Measurements from ENCODE around the gene PAPLN.

Gene PAPLN

GRCh38 chr14:73264080-73264884 lies 27.0 kb downstream of the PAPLN start:
- H3K36me3 ChIP-seq (replicated peaks), result peaks cover 16% of the 10 kb centered on the region
- in situ Hi-C loops (cut with MboI; ENCODE audit: low sequenced_read_pairs), result no loop called here
- H3K4me3 ChIP-seq, result no peak overlapping the region
- no peaks in the 10 kb centered on the region for H3K4me1 ChIP-seq
- H3K9me3 ChIP-seq, result no peaks in the 10 kb centered on the region
- no peak for DNase-seq (ENCODE audit: low spot score in 2 of 2)
- no peaks in the 10 kb centered on the region for H3K27me3 ChIP-seq (ENCODE audit: low read depth)

GRCh38 chr14:73264885-73265720 lies 27.8 kb downstream of the PAPLN start:
- DNase-seq (ENCODE audit: low spot score in 2 of 2), result no peak
- Histone ChIP-seq H3K4me3 (no peak overlapping the region), H3K36me3 (replicated peaks) (peaks cover 16% of the 10 kb centered on the region), H3K4me1 (no peaks in the 10 kb centered on the region), H3K27me3 (ENCODE audit: low read depth) (no peaks in the 10 kb centered on the region), H3K9me3 (no peaks in the 10 kb centered on the region)
- in situ Hi-C loops (cut with MboI; ENCODE audit: low sequenced_read_pairs), result no loop called here

- Histone ChIP-seq H3K4me3 (no peak overlapping the region), H3K36me3 (replicated peaks) (peaks cover 16% of the 10 kb centered on the region), H3K4me1 (no peaks in the 10 kb centered on the region), H3K27me3 (ENCODE audit: low read depth) (no peaks in the 10 kb centered on the region), H3K9me3 (no peaks in the 10 kb centered on the region)
- in situ Hi-C loops (cut with MboI; ENCODE audit: low sequenced_read_pairs), result no loop called here
- DNase-seq (ENCODE audit: low spot score in 2 of 2), result no peak
Observed at GRCh38 chr14:73265721-73266046, 28.4 kb downstream of the PAPLN start.

- H3K36me3 ChIP-seq (replicated peaks), result peaks cover 16% of the 10 kb centered on the region
- no peaks in the 10 kb centered on the region for H3K4me1 ChIP-seq
- H3K9me3 ChIP-seq, result no peaks in the 10 kb centered on the region
- no peak overlapping the region for H3K4me3 ChIP-seq
- H3K27me3 ChIP-seq (ENCODE audit: low read depth), result no peaks in the 10 kb centered on the region
- in situ Hi-C loops (cut with MboI; ENCODE audit: low sequenced_read_pairs), result no loop called here
- no peak for DNase-seq (ENCODE audit: low spot score in 2 of 2)
Observed at GRCh38 chr14:73266317-73266716, 29.0 kb downstream of the PAPLN start.

GRCh38 chr14:73267474-73267873 lies 30.2 kb downstream of the PAPLN start:
- H3K36me3 ChIP-seq (replicated peaks), result peaks cover 23% of the 10 kb centered on the region
- no peak for DNase-seq (ENCODE audit: low spot score in 2 of 2)
- H3K4me3 ChIP-seq, result no peak overlapping the region
- in situ Hi-C loops (cut with MboI; ENCODE audit: low sequenced_read_pairs), result no loop called here
- H3K4me1 ChIP-seq, result no peaks in the 10 kb centered on the region
- H3K27me3 ChIP-seq (ENCODE audit: low read depth), result no peaks in the 10 kb centered on the region
- no peaks in the 10 kb centered on the region for H3K9me3 ChIP-seq

- no peaks in the 10 kb centered on the region for H3K27me3 ChIP-seq (ENCODE audit: low read depth)
- no peak for DNase-seq (ENCODE audit: low spot score in 2 of 2)
- in situ Hi-C loops (cut with MboI; ENCODE audit: low sequenced_read_pairs), result no loop called here
- H3K9me3 ChIP-seq, result no peaks in the 10 kb centered on the region
- H3K4me3 ChIP-seq, result no peak overlapping the region
- peaks cover 30% of the 10 kb centered on the region for H3K36me3 ChIP-seq (replicated peaks)
- H3K4me1 ChIP-seq, result no peaks in the 10 kb centered on the region
Observed at GRCh38 chr14:73269729-73270531, 32.6 kb downstream of the PAPLN start.

- Histone ChIP-seq H3K9me3 (no peaks in the 10 kb centered on the region), H3K36me3 (replicated peaks) (peaks cover 42% of the 10 kb centered on the region), H3K4me1 (no peaks in the 10 kb centered on the region), H3K27me3 (ENCODE audit: low read depth) (no peaks in the 10 kb centered on the region), H3K4me3 (no peak overlapping the region)
- in situ Hi-C loops (cut with MboI; ENCODE audit: low sequenced_read_pairs), result no loop called here
- no peak for DNase-seq (ENCODE audit: low spot score in 2 of 2)
Observed at GRCh38 chr14:73272393-73272792, 35.1 kb downstream of the PAPLN start.

- Histone ChIP-seq H3K4me1 (peaks cover 1% of the 10 kb centered on the region), H3K36me3 (replicated peaks) (peaks cover 35% of the 10 kb centered on the region), H3K4me3 (no peak overlapping the region), H3K27me3 (ENCODE audit: low read depth) (no peaks in the 10 kb centered on the region), H3K9me3 (no peaks in the 10 kb centered on the region)
- in situ Hi-C loops (cut with MboI; ENCODE audit: low sequenced_read_pairs), result no loop called here
- DNase-seq (ENCODE audit: low spot score in 2 of 2), result no peak
Observed at GRCh38 chr14:73273799-73274198, 36.5 kb downstream of the PAPLN start.

GRCh38 chr14:73276836-73277235 lies 39.5 kb downstream of the PAPLN start:
- H3K27me3 ChIP-seq (ENCODE audit: low read depth), result no peaks in the 10 kb centered on the region
- H3K4me1 ChIP-seq, result peaks cover 9% of the 10 kb centered on the region
- DNase-seq (ENCODE audit: low spot score in 2 of 2), result no peak
- H3K4me3 ChIP-seq, result no peak overlapping the region
- H3K36me3 ChIP-seq (replicated peaks), result peaks cover 42% of the 10 kb centered on the region
- H3K9me3 ChIP-seq, result no peaks in the 10 kb centered on the region
- in situ Hi-C loops (cut with MboI; ENCODE audit: low sequenced_read_pairs), result no loop called here

GRCh38 chr14:73277376-73277775 lies 40.1 kb downstream of the PAPLN start:
- no peak overlapping the region for H3K4me3 ChIP-seq
- no peaks in the 10 kb centered on the region for H3K27me3 ChIP-seq (ENCODE audit: low read depth)
- in situ Hi-C loops (cut with MboI; ENCODE audit: low sequenced_read_pairs), result no loop called here
- no peaks in the 10 kb centered on the region for H3K9me3 ChIP-seq
- H3K4me1 ChIP-seq, result peaks cover 9% of the 10 kb centered on the region
- H3K36me3 ChIP-seq (replicated peaks), result peaks cover 42% of the 10 kb centered on the region
- DNase-seq (ENCODE audit: low spot score in 2 of 2), result no peak

- Histone ChIP-seq H3K36me3 (replicated peaks) (peaks cover 41% of the 10 kb centered on the region), H3K27me3 (ENCODE audit: low read depth) (no peaks in the 10 kb centered on the region), H3K9me3 (no peaks in the 10 kb centered on the region), H3K4me1 (peaks cover 9% of the 10 kb centered on the region), H3K4me3 (no peak overlapping the region)
- in situ Hi-C loops (cut with MboI; ENCODE audit: low sequenced_read_pairs), result no loop called here
- DNase-seq (ENCODE audit: low spot score in 2 of 2), result no peak
Observed at GRCh38 chr14:73280903-73281302, 43.6 kb downstream of the PAPLN start.

GRCh38 chr14:73283608-73284379 lies 46.5 kb downstream of the PAPLN start:
- in situ Hi-C loops (cut with MboI; ENCODE audit: low sequenced_read_pairs), result no loop called here
- H3K4me3 ChIP-seq, result no peak overlapping the region
- DNase-seq (ENCODE audit: low spot score in 2 of 2), result no peak

GRCh38 chr14:73285979-73286378 lies 48.7 kb downstream of the PAPLN start:
- Histone ChIP-seq H3K36me3 (replicated peaks) (peaks cover 29% of the 10 kb centered on the region), H3K4me1 (peaks cover 14% of the 10 kb centered on the region), H3K9me3 (no peaks in the 10 kb centered on the region), H3K4me3 (no peak overlapping the region), H3K27me3 (ENCODE audit: low read depth) (no peaks in the 10 kb centered on the region)
- no peak for DNase-seq (ENCODE audit: low spot score in 2 of 2)
- in situ Hi-C loops (cut with MboI; ENCODE audit: low sequenced_read_pairs), result no loop called here

More at GRCh38 chr14:73283608-73284379, 46.5 kb downstream of the PAPLN start:
- Histone ChIP-seq H3K27me3 (ENCODE audit: low read depth) (no peaks in the 10 kb centered on the region), H3K4me1 (peaks cover 21% of the 10 kb centered on the region), H3K36me3 (replicated peaks) (peaks cover 32% of the 10 kb centered on the region), H3K9me3 (no peaks in the 10 kb centered on the region)

All from HAP-1 (cell line).